Testis (tissue), 2 donors: ENCODE data around the gene PCDHGC5.

Source experiments
- POLR2A ChIP-seq: fragments of 450-650 bp; IDR thresholded peaks from one replicate; pipeline ENCODE4 v1.6.1; 2017; ENCODE audit warnings: antibody characterized with exemption, mild to moderate bottlenecking, moderate library complexity
- TF ChIP-seq, protein P1 (sequence below), 3 experiments: fragments of 450-650 bp in 2 of 3; fragments of 200-600 bp in 1 of 3; sonication (generic) in 1 of 3; IDR thresholded peaks; one replicate each; pipeline ENCODE4 v1.5.1; 2016 to 2019; ENCODE audit warnings: antibody characterized with exemption in 3 of 3, mild to moderate bottlenecking in 2 of 3, moderate library complexity in 1 of 3

- TF ChIP-seq, protein P1, sequence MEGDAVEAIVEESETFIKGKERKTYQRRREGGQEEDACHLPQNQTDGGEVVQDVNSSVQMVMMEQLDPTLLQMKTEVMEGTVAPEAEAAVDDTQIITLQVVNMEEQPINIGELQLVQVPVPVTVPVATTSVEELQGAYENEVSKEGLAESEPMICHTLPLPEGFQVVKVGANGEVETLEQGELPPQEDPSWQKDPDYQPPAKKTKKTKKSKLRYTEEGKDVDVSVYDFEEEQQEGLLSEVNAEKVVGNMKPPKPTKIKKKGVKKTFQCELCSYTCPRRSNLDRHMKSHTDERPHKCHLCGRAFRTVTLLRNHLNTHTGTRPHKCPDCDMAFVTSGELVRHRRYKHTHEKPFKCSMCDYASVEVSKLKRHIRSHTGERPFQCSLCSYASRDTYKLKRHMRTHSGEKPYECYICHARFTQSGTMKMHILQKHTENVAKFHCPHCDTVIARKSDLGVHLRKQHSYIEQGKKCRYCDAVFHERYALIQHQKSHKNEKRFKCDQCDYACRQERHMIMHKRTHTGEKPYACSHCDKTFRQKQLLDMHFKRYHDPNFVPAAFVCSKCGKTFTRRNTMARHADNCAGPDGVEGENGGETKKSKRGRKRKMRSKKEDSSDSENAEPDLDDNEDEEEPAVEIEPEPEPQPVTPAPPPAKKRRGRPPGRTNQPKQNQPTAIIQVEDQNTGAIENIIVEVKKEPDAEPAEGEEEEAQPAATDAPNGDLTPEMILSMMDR (IDR thresholded peaks at IDR 0.05) = no peak
- no peak for TF ChIP-seq POLR2A
These were observed 7.2 kb downstream of the PCDHGC5 start for GRCh38 chr5:141496038-141496437.
